NCI-H1694 treated with DMSO at 0.1 percent for 48 hours (cell line): Measurements from ENCODE around the gene ADIPOR2.
"Not testable (repeated sequence)": the region's sequence is repeated elsewhere in the genome, so short reads cannot be mapped to it uniquely, and the experiment has no call there.

Experiments
- DNase-seq: peaks from one replicate; lab custom pipeline; 2025; lab: John Stamatoyannopoulos, UW

Gene ADIPOR2

GRCh38 chr12:1665366-1665765 lies 25.5 kb upstream of the ADIPOR2 start:
- no peak for DNase-seq

- DNase-seq = no peak
These were observed 24.7 kb upstream of the ADIPOR2 start for GRCh38 chr12:1666215-1666614.

GRCh38 chr12:1666685-1667162 lies 24.1 kb upstream of the ADIPOR2 start:
- DNase-seq = no peak

- no peak for DNase-seq
These were observed 21.9 kb upstream of the ADIPOR2 start for GRCh38 chr12:1668833-1669543.

- no peak for DNase-seq
These were observed 20.3 kb upstream of the ADIPOR2 start for GRCh38 chr12:1670358-1671268.

- no peak for DNase-seq
These were observed 14.8 kb upstream of the ADIPOR2 start for GRCh38 chr12:1676043-1676442.

GRCh38 chr12:1680804-1681492 lies 9.9 kb upstream of the ADIPOR2 start:
- no peak for DNase-seq

- DNase-seq = no peak
These were observed 9.4 kb upstream of the ADIPOR2 start for GRCh38 chr12:1681493-1681807.

GRCh38 chr12:1688086-1688710 lies 2.7 kb upstream of the ADIPOR2 start:
- no peak for DNase-seq

GRCh38 chr12:1691123-1692007 lies 495 bp downstream of the ADIPOR2 start:
- no peak for DNase-seq

GRCh38 chr12:1692226-1692625 lies 1.4 kb downstream of the ADIPOR2 start:
- no peak for DNase-seq

- DNase-seq = no peak
These were observed 2.2 kb downstream of the ADIPOR2 start for GRCh38 chr12:1692895-1693610.

- not testable (repeated sequence) for DNase-seq
These were observed 4.2 kb downstream of the ADIPOR2 start for GRCh38 chr12:1695097-1695496.

GRCh38 chr12:1695886-1696670 lies 5.2 kb downstream of the ADIPOR2 start:
- no peak for DNase-seq

GRCh38 chr12:1696800-1697199 lies 5.9 kb downstream of the ADIPOR2 start:
- DNase-seq = no peak

GRCh38 chr12:1697271-1697670 lies 6.4 kb downstream of the ADIPOR2 start:
- no peak for DNase-seq

GRCh38 chr12:1698720-1699119 lies 7.8 kb downstream of the ADIPOR2 start:
- no peak for DNase-seq

GRCh38 chr12:1702713-1703112 lies 11.8 kb downstream of the ADIPOR2 start:
- DNase-seq = no peak
